ENCODE measurements around the gene ZNRF4. TPM values are rescaled to one million over a fixed set of nuclear protein-coding genes. Genes with fewer than 3 reads are reported as not detected.
"Not testable (repeated sequence)": the region's sequence is repeated elsewhere in the genome, so short reads cannot be mapped to it uniquely, and the experiment has no call there.

Gene ZNRF4
- total and polyA plus RNA-seq, 10 of the 15 experiments (the other 5 are each of a cell fraction or from before 2014, with no cell fraction given) = not detected

DNA sequence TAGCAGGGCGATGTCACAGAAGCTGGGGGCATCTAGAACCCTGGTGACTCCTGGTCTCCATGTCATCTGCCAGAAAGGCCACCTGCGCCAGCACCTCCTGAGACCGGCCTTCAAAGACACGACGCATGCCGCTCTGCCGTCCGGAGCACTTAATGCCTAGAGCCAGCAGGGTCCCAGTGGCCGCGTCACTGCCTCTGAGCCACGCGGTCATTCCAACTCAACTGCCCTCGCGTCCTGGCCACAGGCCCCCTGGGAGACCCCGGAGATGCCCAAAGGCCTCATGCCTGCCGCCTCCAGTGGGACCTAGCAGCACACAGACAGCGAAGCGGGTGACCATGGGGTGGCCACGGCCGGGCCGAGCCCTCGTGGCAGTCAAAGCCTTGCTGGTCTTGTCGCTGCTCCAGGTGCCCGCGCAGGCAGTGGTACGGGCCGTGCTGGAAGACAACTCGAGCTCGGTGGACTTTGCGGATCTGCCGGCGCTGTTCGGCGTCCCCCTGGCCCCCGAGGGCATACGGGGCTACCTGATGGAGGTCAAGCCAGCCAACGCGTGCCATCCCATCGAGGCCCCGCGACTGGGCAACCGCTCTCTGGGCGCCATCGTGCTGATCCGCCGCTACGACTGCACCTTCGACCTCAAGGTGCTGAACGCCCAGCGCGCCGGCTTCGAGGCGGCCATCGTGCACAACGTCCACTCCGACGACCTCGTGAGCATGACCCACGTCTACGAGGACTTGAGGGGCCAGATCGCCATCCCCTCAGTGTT is at the start of gene ZNRF4 (continued):
- TF ChIP-seq EGR1 (IDR thresholded peaks at IDR 0.05; ENCODE audit: borderline replicate concordance in 1 of 2, low read depth in 2 of 2, low read length in 2 of 2) = no peak

DNA sequence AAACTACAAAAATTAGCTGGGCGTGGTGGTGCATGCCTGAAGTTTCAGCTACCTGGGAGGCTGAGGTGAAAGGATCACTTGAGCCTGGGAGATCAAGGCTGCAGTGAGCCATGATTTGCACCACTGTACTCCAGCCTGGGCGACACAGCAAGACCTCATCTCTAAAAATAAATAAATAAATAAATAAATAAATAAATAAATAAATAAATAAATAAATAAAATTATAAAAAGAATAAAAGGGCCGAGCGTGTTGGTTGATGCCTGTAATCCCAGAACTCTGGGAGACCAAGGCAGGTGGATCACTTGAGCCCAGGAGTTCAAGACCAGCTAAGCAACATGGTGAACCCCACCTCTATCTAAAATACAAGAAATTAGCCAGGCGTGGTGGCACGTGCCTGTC is 49.0 kb upstream of the ZNRF4 start:
- H3K36me3 ChIP-seq (ENCODE audit: control insufficient read depth in 2 of 2, insufficient read depth in 2 of 2, low read length in 1 of 2); H3K27ac ChIP-seq (ENCODE audit: control insufficient read depth, insufficient read depth); H3K4me1 ChIP-seq (ENCODE audit: control insufficient read depth, insufficient read depth, low read length); H3K9ac ChIP-seq (ENCODE audit: control insufficient read depth, insufficient read depth, low read length); intact Hi-C loops (cut with micrococcal nuclease; ENCODE audit: unreplicated experiment); DNase-seq (ENCODE audit: low read depth, low spot score); FAIRE-seq; H3K9me3 ChIP-seq (replicated peaks; ENCODE audit: control insufficient read depth, insufficient read depth, low read length); H3K4me3 ChIP-seq; RAD21 ChIA-PET (ENCODE audit: unreplicated experiment); SMC1A ChIA-PET (ENCODE audit: uncharacterized antibody, unreplicated experiment); H3K4me2 ChIP-seq (ENCODE audit: control insufficient read depth, insufficient read depth); BruUV-seq (replicated peaks); H4K20me1 ChIP-seq (ENCODE audit: control insufficient read depth, insufficient read depth); in situ Hi-C loops (cut with MboI); ATAC-seq; H3K27me3 ChIP-seq (replicated peaks in 1 of 2; ENCODE audit: control insufficient read depth in 2 of 2, insufficient read depth in 2 of 2, low read length in 1 of 2); POLR2A ChIA-PET; CTCF ChIA-PET; H3K79me2 ChIP-seq (ENCODE audit: control insufficient read depth, insufficient read depth, low read length); H2AFZ ChIP-seq (ENCODE audit: control insufficient read depth, low read depth, low read length): not testable (repeated sequence)
- 52% methylated on average over 6 of the region's 6 CpGs for WGBS (ENCODE audit: insufficient coverage, insufficient replicate concordance, low lambda C conversion rate, missing lambda C conversion rate)

DNA sequence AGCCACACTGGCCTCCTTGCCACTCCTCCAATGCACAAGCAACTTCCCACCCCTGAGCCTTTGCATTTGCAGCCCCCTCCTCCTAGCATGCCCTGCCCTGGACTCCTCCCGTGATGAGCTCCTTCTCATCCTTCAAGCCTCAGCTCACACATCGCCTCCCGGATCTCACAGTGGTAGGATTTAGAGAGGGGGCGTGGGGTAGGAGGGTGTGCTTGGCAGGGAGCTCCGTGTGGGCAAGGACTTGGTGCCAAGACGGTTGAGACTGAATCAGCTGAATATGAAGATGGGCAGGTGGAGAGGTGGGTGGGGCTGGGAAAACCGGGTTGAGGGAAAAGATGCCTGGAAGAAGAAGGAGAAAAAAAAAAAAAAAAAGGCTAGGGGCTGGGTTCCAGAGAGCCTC is 48.4 kb upstream of the ZNRF4 start:
- Histone ChIP-seq H3K79me2 (ENCODE audit: control insufficient read depth, insufficient read depth, low read length) (no peaks in the 10 kb centered on the region), H3K36me3 (ENCODE audit: control insufficient read depth in 2 of 2, insufficient read depth in 2 of 2, low read length in 1 of 2) (no peaks in the 10 kb centered on the region), H3K9ac (ENCODE audit: control insufficient read depth, insufficient read depth, low read length) (no peak overlapping the region), H4K20me1 (ENCODE audit: control insufficient read depth, insufficient read depth) (no peaks in the 10 kb centered on the region), H3K27me3 (replicated peaks in 1 of 2; ENCODE audit: control insufficient read depth in 2 of 2, insufficient read depth in 2 of 2, low read length in 1 of 2) (no peaks in the 10 kb centered on the region), H3K4me3 (no peak overlapping the region), H3K27ac (ENCODE audit: control insufficient read depth, insufficient read depth) (no peak overlapping the region), H3K4me2 (ENCODE audit: control insufficient read depth, insufficient read depth) (no peak overlapping the region), H2AFZ (ENCODE audit: control insufficient read depth, low read depth, low read length) (no peak overlapping the region), H3K9me3 (replicated peaks; ENCODE audit: control insufficient read depth, insufficient read depth, low read length) (no peaks in the 10 kb centered on the region), H3K4me1 (ENCODE audit: control insufficient read depth, insufficient read depth, low read length) (no peaks in the 10 kb centered on the region)
- ChIA-PET POLR2A (no interaction called here), RAD21 (ENCODE audit: unreplicated experiment) (no interaction called here), SMC1A (ENCODE audit: uncharacterized antibody, unreplicated experiment) (no interaction called here), CTCF (no interaction called here)
- BruUV-seq (replicated peaks) = no TSS peak
- 19% methylated on average over 7 of the region's 7 CpGs for WGBS (ENCODE audit: insufficient coverage, insufficient replicate concordance, low lambda C conversion rate, missing lambda C conversion rate)
- FAIRE-seq (no peak), ATAC-seq (no peak), DNase-seq (ENCODE audit: low read depth, low spot score) (no peak)
- intact Hi-C loops (cut with micrococcal nuclease; ENCODE audit: unreplicated experiment) = no loop called here
- no peak for TF ChIP-seq NFYB (IDR thresholded peaks at IDR 0.05; ENCODE audit: insufficient read depth, low read depth, low read length)
- TF ChIP-seq KDM1A (IDR thresholded peaks at IDR 0.05; ENCODE audit: borderline replicate concordance) = no peak
- no peak for TF ChIP-seq YBX1 (IDR thresholded peaks at IDR 0.05)
- no peak for TF ChIP-seq EGR1 (IDR thresholded peaks at IDR 0.05; ENCODE audit: borderline replicate concordance in 1 of 2, low read depth in 2 of 2, low read length in 2 of 2)
- no peak for TF ChIP-seq KLF5 (IDR thresholded peaks at IDR 0.05; ENCODE audit: partially characterized antibody)
- no peak for TF ChIP-seq ATF7 (IDR thresholded peaks at IDR 0.05; ENCODE audit: low read depth)
- TF ChIP-seq, protein P1, sequence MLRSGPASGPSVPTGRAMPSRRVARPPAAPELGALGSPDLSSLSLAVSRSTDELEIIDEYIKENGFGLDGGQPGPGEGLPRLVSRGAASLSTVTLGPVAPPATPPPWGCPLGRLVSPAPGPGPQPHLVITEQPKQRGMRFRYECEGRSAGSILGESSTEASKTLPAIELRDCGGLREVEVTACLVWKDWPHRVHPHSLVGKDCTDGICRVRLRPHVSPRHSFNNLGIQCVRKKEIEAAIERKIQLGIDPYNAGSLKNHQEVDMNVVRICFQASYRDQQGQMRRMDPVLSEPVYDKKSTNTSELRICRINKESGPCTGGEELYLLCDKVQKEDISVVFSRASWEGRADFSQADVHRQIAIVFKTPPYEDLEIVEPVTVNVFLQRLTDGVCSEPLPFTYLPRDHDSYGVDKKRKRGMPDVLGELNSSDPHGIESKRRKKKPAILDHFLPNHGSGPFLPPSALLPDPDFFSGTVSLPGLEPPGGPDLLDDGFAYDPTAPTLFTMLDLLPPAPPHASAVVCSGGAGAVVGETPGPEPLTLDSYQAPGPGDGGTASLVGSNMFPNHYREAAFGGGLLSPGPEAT (IDR thresholded peaks at IDR 0.05; ENCODE audit: low read depth) = no peak
- TF ChIP-seq, protein P2, sequence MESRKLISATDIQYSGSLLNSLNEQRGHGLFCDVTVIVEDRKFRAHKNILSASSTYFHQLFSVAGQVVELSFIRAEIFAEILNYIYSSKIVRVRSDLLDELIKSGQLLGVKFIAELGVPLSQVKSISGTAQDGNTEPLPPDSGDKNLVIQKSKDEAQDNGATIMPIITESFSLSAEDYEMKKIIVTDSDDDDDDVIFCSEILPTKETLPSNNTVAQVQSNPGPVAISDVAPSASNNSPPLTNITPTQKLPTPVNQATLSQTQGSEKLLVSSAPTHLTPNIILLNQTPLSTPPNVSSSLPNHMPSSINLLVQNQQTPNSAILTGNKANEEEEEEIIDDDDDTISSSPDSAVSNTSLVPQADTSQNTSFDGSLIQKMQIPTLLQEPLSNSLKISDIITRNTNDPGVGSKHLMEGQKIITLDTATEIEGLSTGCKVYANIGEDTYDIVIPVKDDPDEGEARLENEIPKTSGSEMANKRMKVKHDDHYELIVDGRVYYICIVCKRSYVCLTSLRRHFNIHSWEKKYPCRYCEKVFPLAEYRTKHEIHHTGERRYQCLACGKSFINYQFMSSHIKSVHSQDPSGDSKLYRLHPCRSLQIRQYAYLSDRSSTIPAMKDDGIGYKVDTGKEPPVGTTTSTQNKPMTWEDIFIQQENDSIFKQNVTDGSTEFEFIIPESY (IDR thresholded peaks at IDR 0.05) = no peak
- no peak for TF ChIP-seq TCF12 (IDR thresholded peaks at IDR 0.05; ENCODE audit: low read depth, low read length)
- no peak for TF ChIP-seq PAX8 (IDR thresholded peaks at IDR 0.05)
- TF ChIP-seq ZNF207 (IDR thresholded peaks at IDR 0.05; ENCODE audit: borderline replicate concordance) = no peak
- TF ChIP-seq ZNF384 (IDR thresholded peaks at IDR 0.05; ENCODE audit: borderline replicate concordance, low read depth, low read length) = no peak
- in situ Hi-C loops (cut with MboI) = no loop called here

Measured in GM12878 (cell line).